ENCODE results near the gene DEGS1. TPM values are rescaled to one million over a fixed set of nuclear protein-coding genes. Genes with fewer than 3 reads are reported as not detected.

Gene DEGS1
- total RNA-seq, 1 experiment from 2014 or later: 20.0 TPM

- peak; percentile 35 to 57 for DNase-seq
- H3F3A ChIP-seq (ENCODE audit: insufficient read depth, low read depth): peaks cover 26% of the 10 kb centered on the region
- H3K36me3 ChIP-seq (ENCODE audit: low read depth): no peaks in the 10 kb centered on the region
- H2AFZ ChIP-seq: peak overlapping the region; percentile 99
- POLR2A ChIA-PET (ENCODE audit: unreplicated experiment): interaction anchor here (0.7 kb wide), 1 partner anchor 825 kb away, joined by 3 read pairs; no protein-coding TSS in a partner anchor
- intact Hi-C loops (cut with micrococcal nuclease; ENCODE audit: unreplicated experiment): loop anchor here (1.0 kb wide), 1 partner anchor 29 kb away; no protein-coding TSS in a partner anchor
- peaks cover 20% of the 10 kb centered on the region; the same call in 1 of the 2 replicates for H3K79me2 ChIP-seq (ENCODE audit: low read depth)
- no peaks in the 10 kb centered on the region for H4K20me1 ChIP-seq (ENCODE audit: insufficient read depth)
- peak overlapping the region; percentile 75 for H3K4me3 ChIP-seq
- H3K27ac ChIP-seq: no peak overlapping the region
- H3K27me3 ChIP-seq (ENCODE audit: insufficient read depth, low read depth): no peaks in the 10 kb centered on the region
- TSS peak; percentile 36 for BruUV-seq (replicated peaks)
- TF ChIP-seq EZH2 (IDR thresholded peaks at IDR 0.05; ENCODE audit: low read depth) (no peak), CTCF (conservative IDR thresholded peaks at IDR 0.05) (no peak)
- no peaks in the 10 kb centered on the region for H3K9me3 ChIP-seq (ENCODE audit: insufficient read depth, low read depth)
- peak overlapping the region; percentile 79 for H3K4me2 ChIP-seq
- H3K4me1 ChIP-seq (replicated peaks; ENCODE audit: insufficient read depth): peaks cover 15% of the 10 kb centered on the region
- no peaks in the 10 kb centered on the region for H3K9me2 ChIP-seq (ENCODE audit: insufficient read depth)
- CTCF ChIA-PET: no interaction called here
These were observed 712 bp downstream of the DEGS1 start for GRCh38 chr1:224183591-224184312.

GRCh38 chr1:224185208-224185607 is 2.2 kb downstream of the DEGS1 start:
- Histone ChIP-seq H3K9me2 (ENCODE audit: insufficient read depth) (no peaks in the 10 kb centered on the region), H2AFZ (no peak overlapping the region), H3K4me1 (replicated peaks; ENCODE audit: insufficient read depth) (peaks cover 15% of the 10 kb centered on the region), H3K4me2 (no peak overlapping the region), H4K20me1 (ENCODE audit: insufficient read depth) (no peaks in the 10 kb centered on the region), H3K27me3 (ENCODE audit: insufficient read depth, low read depth) (no peaks in the 10 kb centered on the region), H3K36me3 (ENCODE audit: low read depth) (no peaks in the 10 kb centered on the region), H3K4me3 (no peak overlapping the region), H3K9me3 (ENCODE audit: insufficient read depth, low read depth) (no peaks in the 10 kb centered on the region), H3F3A (ENCODE audit: insufficient read depth, low read depth) (peaks cover 19% of the 10 kb centered on the region), H3K79me2 (ENCODE audit: low read depth) (peaks cover 20% of the 10 kb centered on the region; the same call in 1 of the 2 replicates), H3K27ac (no peak overlapping the region)
- TF ChIP-seq EZH2 (IDR thresholded peaks at IDR 0.05; ENCODE audit: low read depth) (no peak), CTCF (conservative IDR thresholded peaks at IDR 0.05) (no peak)
- POLR2A ChIA-PET (ENCODE audit: unreplicated experiment): no interaction called here
- DNase-seq: no peak
- intact Hi-C loops (cut with micrococcal nuclease; ENCODE audit: unreplicated experiment): no loop called here
- no TSS peak for BruUV-seq (replicated peaks)
- CTCF ChIA-PET: interaction anchor here (0.7 kb wide), 1 partner anchor 1404 kb away, joined by 4 read pairs; no protein-coding TSS in a partner anchor

- Histone ChIP-seq H3K27ac (no peak overlapping the region), H3K4me1 (replicated peaks; ENCODE audit: insufficient read depth) (peaks cover 6% of the 10 kb centered on the region; the same call in 1 of the 2 replicates), H3K9me2 (ENCODE audit: insufficient read depth) (no peaks in the 10 kb centered on the region), H2AFZ (no peak overlapping the region), H3K4me2 (no peak overlapping the region), H3K27me3 (ENCODE audit: insufficient read depth, low read depth) (no peaks in the 10 kb centered on the region), H3F3A (ENCODE audit: insufficient read depth, low read depth) (peaks cover 4% of the 10 kb centered on the region; the same call in 1 of the 2 replicates), H3K4me3 (no peak overlapping the region), H3K9me3 (ENCODE audit: insufficient read depth, low read depth) (no peaks in the 10 kb centered on the region), H3K36me3 (ENCODE audit: low read depth) (no peaks in the 10 kb centered on the region), H3K79me2 (ENCODE audit: low read depth) (peaks cover 20% of the 10 kb centered on the region; the same call in 1 of the 2 replicates), H4K20me1 (ENCODE audit: insufficient read depth) (no peaks in the 10 kb centered on the region)
- no TSS peak for BruUV-seq (replicated peaks)
- CTCF ChIA-PET: interaction anchor here (0.5 kb wide), 1 partner anchor 11 kb away, joined by 4 read pairs; no protein-coding TSS in a partner anchor
- no peak for DNase-seq
- intact Hi-C loops (cut with micrococcal nuclease; ENCODE audit: unreplicated experiment): no loop called here
- POLR2A ChIA-PET (ENCODE audit: unreplicated experiment): no interaction called here
- no peak for TF ChIP-seq EZH2 (IDR thresholded peaks at IDR 0.05; ENCODE audit: low read depth)
- TF ChIP-seq CTCF (conservative IDR thresholded peaks at IDR 0.05): no peak
These were observed 5.2 kb downstream of the DEGS1 start for GRCh38 chr1:224188286-224188685.
